ENCODE measurements around the gene OR5B2.
"Not testable (repeated sequence)": the region's sequence is repeated elsewhere in the genome, so short reads cannot be mapped to it uniquely, and the experiment has no call there.

OR5B2 gene

DNA sequence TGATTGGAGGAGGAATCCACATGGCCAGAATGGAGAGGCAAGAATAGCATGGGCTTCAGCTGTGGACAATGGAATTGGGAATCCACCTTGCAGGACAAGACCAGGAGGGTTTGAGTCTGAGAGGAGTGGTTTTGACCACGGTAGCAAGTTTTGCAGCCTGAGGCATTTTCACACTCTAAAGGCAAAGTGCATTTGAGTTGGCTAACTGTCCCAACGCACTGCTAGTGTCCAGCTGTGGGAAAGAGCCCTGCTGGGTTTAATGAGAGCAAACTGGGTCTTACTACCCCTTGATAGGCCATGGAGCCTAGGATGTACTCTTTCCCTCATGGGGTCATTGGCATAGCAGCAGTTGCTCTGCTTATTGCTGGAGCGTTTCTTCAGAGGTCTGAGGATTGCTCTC, at the start of gene OR5B2:
OR5B2 (minus strand) TSS at position 101 of the 400 bp plus-strand sequence. CDS start 4,860 bp downstream, outside the sequence.
- no peak for DNase-seq (ENCODE audit: low spot score)

DNA sequence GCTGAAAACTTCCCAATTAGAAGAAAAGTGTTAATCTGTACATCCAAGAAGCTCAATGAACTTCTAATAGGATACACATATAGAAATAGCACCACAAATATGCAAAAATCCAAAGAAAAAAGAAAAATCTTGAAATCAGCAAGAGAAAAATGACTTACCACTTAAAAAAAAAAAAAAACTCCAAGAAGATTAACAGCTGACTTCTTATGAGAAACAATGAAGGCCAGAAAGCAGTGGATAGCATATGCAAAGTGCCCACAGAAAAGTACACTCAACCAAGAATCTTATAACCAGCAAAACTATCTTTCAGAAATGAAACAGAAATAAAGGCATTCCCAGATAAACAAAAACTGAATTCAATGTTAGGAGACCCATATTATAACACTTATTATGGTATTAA, 44.0 kb upstream of the OR5B2 start:
- no peak for DNase-seq (ENCODE audit: low spot score)

DNA sequence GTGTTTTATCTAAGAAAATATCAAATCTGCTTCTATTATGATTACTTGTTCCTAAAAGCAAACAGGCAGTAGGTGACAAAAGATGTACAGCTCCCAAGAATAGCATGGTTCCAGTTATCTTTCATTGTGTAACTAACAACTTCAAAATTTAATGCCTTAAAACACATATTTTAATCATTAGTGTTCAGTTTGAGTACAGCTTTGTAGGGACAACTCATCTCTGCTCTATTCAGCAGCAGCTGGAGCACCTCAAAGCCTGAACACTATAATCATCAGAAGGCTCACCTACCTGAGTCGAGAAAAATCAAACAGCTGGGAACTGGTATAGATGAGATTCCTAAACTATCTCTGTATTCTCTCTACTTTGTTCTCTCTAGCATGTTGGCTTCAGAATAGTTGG, 38.4 kb upstream of the OR5B2 start:
- no peak for DNase-seq (ENCODE audit: low spot score)

DNA sequence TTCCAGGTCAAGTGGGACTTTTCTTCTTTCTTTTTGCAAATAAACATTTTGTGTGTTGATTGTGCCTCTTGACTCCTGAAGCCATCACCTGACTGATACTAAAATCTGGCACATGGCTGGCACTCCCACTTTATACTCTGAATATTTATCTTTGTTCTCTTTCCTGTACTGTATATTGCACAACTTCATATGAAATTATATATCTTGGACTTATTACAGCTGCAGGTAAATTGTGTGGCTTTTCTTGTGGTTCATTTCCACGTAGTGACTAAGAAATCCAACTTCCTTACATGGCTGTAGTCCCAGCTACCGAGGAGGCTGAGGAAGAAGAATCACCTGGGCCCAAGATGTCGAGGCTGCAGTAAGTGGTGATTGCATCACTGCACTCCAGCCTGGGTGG, 37.8 kb upstream of the OR5B2 start:
- no peak for DNase-seq (ENCODE audit: low spot score)

DNA sequence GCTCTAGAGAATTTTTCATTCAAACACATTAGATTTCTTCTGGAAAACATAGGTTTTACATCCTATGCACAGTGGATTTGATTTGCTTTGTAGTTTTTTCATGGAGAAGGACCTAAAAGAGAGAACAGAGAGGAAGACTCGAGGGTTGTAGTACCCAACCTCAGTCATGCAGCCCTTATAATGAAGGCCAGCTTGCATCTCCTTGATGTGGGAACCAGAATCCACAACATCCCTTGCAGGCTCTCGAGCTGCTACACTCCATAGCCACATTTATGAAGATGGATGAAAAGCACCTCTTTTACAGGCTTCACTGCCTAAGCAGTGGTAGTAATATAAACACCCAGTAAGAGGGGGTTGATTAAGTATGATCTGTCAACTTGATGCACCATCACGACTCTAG, 23.7 kb upstream of the OR5B2 start:
- no peak for DNase-seq (ENCODE audit: low spot score)

DNA sequence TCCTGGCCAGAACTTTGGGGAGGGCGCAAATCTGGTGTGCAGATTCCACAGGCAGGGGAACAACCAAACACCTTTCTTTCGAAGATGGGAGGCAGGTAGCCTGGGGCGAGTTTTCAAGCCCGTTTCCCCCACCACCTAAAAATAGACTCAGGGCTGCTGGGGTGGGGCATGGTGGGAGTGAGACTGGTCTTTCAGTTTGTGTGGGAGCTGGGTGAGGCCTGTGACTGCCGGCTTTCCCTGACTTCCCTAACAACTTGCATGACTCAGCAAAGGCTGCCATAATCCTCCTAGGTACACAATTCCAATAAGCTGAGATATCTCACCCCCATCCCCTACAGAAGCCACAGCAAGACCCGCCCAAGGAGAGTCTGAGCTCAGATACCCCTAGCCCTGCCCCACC, 18.4 kb upstream of the OR5B2 start:
- DNase-seq (ENCODE audit: low spot score): no peak

DNA sequence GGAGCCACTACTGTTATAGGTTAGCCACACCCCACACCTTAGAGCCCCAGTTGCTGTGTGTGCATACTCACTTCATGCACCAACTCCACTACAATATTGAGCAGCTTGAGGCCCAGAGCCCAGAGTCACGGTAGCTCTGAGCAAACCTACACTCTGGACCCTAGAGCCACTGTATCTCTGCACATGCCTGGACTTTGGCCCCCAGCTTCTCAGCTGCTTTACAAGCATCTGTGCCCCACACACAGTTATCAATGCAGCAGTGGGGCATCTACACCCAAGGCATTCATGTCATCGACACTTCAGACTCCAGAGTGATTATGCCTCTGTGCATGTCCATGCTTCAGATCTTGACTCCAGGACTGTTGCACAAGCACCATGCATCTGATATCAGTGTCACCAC, 16.4 kb upstream of the OR5B2 start:
- DNase-seq (ENCODE audit: low spot score): no peak

DNA sequence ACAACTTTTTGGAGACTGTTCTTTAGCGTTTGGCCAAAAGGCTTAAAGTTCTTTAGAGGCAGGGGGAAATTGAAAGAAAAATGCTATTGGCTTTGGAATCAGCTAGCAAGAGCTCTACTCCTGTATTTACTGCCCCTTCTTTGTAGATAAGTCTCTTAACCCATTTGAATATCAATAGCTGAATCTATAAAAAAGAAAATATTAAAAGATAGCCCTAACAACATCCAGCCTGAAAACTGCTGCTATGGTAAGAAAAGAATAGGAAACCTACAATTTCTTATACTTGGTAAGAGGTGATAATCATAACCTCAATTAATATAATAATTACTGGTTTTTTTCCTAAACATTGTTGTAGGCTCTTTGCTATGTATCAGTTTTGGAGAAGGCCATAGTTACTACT, 14.2 kb upstream of the OR5B2 start, which contains the start of gene OR5B12:
OR5B12 (minus strand) TSS at position 101 of the 400 bp plus-strand sequence. CDS start 2,085 bp downstream, outside the sequence.
- no peak for DNase-seq (ENCODE audit: low spot score)

DNA sequence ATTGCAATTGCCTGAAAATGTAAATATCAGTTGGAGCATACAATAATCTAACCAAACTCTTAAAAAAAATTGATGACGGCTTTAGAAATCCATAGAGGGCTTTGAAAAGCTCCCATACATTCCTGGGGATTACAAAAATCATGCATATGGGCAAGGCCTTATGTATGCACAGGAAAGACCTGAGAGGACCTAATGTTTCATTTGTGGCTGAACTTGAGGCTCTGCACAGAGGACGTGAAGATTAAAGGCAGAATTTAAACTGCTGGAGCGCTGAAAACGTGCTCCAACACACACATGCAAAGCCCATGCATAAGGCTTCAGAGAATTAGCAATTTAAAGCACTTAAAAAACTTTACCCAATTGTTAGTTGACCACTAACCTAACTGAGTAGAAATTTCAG, 10.6 kb upstream of the OR5B2 start:
- DNase-seq (ENCODE audit: low spot score): no peak

DNA sequence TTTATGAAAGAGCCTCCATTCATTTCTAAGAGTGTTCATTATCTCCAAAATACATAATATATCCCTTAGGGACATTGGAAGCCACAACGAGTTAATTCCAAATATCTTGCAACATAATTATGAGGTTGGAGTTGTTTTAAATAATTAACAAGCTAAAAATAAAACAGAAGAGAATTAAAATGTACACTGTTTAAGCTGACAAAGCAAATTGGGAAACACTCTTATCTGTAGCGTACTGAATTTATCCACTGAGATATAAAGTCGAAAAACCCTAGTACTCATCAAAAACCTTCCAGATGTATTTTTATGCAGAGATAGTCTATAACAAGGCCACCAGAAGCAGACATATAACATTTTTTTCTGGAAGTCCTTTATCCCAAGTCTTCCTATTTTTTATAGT, 6.3 kb upstream of the OR5B2 start:
- DNase-seq (ENCODE audit: low spot score): no peak

DNA sequence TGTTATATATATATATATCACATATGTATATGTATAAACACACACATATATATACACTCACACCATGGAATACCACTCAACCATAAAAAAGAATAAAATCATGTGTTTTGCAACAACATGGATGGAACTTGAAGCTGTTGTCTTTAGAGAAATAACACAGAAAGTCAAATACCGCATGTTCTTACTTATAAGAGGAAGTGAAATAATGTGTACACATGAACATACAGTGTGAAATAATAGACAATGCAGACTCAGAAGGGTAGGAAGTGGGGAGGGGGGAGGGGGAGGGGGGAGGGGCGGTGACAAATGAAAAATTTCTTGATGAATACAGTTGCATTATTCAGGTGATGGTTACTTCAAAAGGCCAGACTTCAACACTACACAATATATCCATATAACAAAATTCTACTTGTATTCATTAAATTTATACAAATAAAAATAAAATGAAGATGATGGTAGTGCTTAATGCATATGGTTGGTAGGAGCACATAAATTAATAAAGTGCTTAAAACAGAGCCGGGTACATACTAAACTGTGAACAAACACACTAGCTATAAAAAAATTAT, 5.8 kb upstream of the OR5B2 start:
- no peak for DNase-seq (ENCODE audit: low spot score)

DNA sequence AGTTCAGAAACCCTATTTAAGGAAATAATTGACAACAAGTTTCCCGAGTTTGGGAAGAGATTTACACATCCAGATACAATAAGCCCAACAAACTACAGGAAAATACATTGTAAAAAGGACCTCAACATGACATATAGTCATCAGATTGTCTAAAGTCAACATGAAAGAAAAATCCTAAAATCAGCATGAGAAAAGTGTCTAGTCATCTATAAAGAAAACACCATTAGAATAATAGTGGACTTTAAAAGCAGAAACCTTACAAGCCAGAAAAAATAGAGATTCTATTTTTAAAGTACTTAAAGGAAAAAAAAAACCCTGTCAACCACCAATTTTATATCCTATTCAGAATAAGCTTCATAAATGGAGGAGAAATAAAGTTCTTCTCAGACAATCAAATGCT, 1.4 kb upstream of the OR5B2 start:
- DNase-seq (ENCODE audit: low spot score): no peak

DNA sequence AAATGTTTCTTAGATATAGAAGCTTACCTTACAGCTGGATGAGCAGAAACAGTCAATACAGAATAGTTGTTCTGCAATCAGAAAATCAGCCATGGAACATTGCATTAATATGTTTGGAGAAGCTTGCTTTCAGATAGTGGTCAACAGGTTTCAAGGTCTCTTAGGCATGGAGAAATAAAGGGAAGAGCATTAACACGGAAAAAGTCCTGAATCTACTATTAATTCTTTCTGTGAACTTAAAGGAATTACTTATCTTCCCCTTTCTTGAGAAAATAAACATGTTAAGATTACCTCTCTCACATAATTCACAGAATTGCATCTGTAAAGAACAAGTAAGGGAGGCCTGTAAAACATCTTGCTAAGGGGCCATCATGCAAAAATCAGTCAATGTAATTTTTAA, 21.1 kb downstream of the OR5B2 start, which contains the start of gene OR5B3:
OR5B3 (minus strand) TSS at position 101 of the 400 bp plus-strand sequence. CDS start 3,465 bp downstream, outside the sequence.
- DNase-seq (ENCODE audit: low spot score): no peak

DNA sequence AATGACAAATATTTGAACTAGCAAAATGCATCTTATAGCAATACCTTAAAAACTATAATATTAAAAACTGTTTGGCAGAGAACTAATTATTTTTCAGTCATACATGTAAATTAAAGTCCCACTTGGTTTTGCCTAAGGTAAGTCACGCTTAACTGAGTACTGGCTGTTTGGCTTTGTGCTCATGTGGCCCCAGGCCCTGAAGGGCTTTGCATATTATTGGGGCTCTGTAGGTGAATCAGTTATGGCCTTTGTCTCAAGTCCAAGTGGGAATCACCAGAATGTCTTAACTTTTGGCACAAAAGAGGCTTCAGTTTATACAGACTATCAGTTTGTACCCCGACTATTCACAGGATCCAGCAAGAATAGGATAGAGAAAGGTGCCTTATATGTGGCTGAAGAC, 28.3 kb downstream of the OR5B2 start:
- DNase-seq (ENCODE audit: low spot score): not testable (repeated sequence)

DNA sequence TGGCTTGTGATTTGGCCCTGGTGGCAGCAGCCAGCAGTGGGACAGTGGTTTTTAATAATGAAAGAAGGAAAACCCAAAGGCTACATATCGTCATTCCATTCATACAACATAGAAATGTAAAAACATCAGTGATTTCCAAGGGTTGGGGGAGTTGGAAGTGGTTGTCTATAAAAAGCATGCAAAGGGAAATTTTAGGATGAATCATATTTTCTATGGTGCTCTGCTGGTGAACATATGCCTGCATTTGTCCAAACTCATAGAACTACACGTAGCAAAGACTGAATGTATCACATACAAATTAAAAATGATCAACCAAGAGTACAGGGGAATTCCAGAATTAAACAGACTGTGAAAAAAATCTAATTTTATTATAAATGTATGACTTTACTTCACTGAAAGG, 32.3 kb downstream of the OR5B2 start:
- DNase-seq (ENCODE audit: low spot score): no peak

DNA sequence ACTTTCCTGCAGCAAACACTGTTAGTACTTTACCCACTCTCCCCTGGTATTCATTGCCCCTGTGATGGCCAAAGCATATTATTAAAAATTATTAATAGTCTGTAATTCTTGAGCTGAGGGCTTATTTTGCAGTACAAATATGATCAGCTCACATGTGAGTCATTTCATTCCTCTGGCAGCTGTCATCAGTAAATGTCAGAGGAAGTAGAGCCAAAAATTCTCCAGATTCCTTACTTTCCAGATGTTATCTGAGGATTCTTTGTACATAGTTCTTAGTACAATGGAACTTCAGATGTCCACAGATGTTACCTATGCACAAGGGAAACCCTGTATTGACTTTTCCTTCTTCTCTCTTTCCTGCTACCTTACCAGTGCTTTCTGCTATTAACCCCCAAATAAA, 33.7 kb downstream of the OR5B2 start:
- no peak for DNase-seq (ENCODE audit: low spot score)

DNA sequence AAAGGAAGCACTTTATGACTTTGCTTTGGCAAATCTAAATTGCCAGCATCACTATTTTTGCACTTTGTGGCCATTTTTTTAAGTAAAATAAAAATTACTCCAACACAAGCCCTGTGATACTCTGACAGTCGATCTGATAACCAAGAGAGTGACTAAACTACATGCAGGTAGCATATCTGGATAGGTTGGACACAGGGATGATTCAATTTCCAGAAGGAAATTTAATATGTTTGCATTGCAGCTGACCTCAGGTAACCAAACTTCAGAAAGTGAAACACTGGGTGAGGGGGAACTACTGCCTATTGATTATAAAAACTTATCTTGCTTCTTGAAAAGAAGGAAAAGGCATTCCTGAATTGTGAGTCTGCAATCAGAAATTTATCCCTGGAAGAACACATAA, 35.2 kb downstream of the OR5B2 start:
- DNase-seq (ENCODE audit: low spot score): no peak

DNA sequence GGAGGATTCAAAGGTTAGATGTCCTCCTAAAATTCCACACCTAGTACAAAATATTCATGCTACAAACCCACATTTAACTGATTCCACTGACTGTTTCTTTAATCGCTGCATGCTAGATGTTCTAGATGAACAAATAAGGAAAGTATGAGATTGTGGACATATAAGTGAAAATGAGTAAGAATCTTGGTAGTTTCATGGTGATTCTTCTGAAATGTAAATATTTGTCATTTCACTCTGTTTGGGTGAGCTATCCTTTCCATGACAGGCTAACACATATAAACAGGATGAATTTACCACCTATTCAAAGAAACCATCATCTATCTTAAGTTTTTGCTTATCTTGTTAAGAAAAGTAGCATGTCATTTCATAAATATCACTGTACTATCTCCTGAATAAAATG, 36.0 kb downstream of the OR5B2 start:
- no peak for DNase-seq (ENCODE audit: low spot score)

DNA sequence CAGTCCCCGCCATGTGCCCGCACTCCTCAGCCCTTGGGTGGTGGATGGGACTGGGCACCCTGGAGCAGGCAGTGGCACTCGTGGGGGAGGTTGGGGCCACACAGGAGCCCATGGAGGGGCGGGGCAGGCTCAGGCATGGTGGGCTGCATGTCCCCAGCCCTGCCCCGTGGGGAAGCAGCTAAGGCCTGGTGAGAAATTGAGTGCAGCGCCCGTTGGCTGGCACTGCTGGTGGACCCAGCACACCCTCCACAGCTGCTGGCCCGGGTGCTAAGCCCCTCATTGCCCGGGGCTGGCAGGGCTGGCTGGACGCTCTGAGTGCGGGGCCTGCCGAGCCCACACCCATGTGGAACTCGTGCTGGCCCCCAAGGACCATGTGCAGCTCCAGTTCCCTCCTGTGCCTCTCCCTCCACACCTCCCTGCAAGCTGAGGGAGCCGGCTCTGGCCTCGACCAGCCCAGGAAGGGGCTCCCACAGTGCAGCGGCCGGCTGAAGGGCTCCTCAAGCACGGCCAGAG, 37.3 kb downstream of the OR5B2 start:
- no peak for DNase-seq (ENCODE audit: low spot score)

Measured in D341Med (cell line).